ENCODE data around the gene SMIM38. TPM values are rescaled to one million over a fixed set of nuclear protein-coding genes. Genes with fewer than 3 reads are reported as not detected.

Gene SMIM38
- polyA plus RNA-seq, 1 donor, result 0.30 TPM

- no peak overlapping the region for H3K27ac ChIP-seq (ENCODE audit: low read length)
- 100% methylated on average over 1 of the region's 22 CpGs for WGBS (ENCODE audit: insufficient coverage, low lambda C conversion rate)
- H3K9me3 ChIP-seq (ENCODE audit: control insufficient read depth, low read depth, low read length), result peaks cover 7% of the 10 kb centered on the region
- no peak for DNase-seq
- H3K27me3 ChIP-seq (ENCODE audit: control insufficient read depth, insufficient read depth, low read length), result no peaks in the 10 kb centered on the region
- H3K4me1 ChIP-seq (ENCODE audit: control insufficient read depth, insufficient read depth, low read length), result peaks cover 5% of the 10 kb centered on the region
- no peaks in the 10 kb centered on the region for H3K36me3 ChIP-seq (ENCODE audit: control insufficient read depth, insufficient read depth, low read length)
- H3K4me3 ChIP-seq (ENCODE audit: low read length), result no peak overlapping the region
These were observed 41.9 kb upstream of the SMIM38 start for GRCh38 chr11:69113646-69114340.

GRCh38 chr11:69114362-69114761 lies 41.4 kb upstream of the SMIM38 start:
- H3K4me3 ChIP-seq (ENCODE audit: low read length), result no peak overlapping the region
- peaks cover 11% of the 10 kb centered on the region for H3K9me3 ChIP-seq (ENCODE audit: control insufficient read depth, low read depth, low read length)
- WGBS (ENCODE audit: insufficient coverage, low lambda C conversion rate), result no CpG with 5 or more reads among the region's 6 CpGs
- H3K27me3 ChIP-seq (ENCODE audit: control insufficient read depth, insufficient read depth, low read length), result no peaks in the 10 kb centered on the region
- no peaks in the 10 kb centered on the region for H3K36me3 ChIP-seq (ENCODE audit: control insufficient read depth, insufficient read depth, low read length)
- DNase-seq, result no peak
- H3K27ac ChIP-seq (ENCODE audit: low read length), result no peak overlapping the region
- peaks cover 5% of the 10 kb centered on the region for H3K4me1 ChIP-seq (ENCODE audit: control insufficient read depth, insufficient read depth, low read length)

- DNase-seq, result peak in 1 of 2 donors; percentile 19
These were observed 40.8 kb upstream of the SMIM38 start for GRCh38 chr11:69114811-69115523.

GRCh38 chr11:69115586-69116560 lies 39.9 kb upstream of the SMIM38 start:
- Histone ChIP-seq H3K36me3 (ENCODE audit: control insufficient read depth, insufficient read depth, low read length) (no peaks in the 10 kb centered on the region), H3K4me1 (ENCODE audit: control insufficient read depth, insufficient read depth, low read length) (peaks cover 5% of the 10 kb centered on the region), H3K27ac (ENCODE audit: low read length) (no peak overlapping the region), H3K4me3 (ENCODE audit: low read length) (no peak overlapping the region), H3K9me3 (ENCODE audit: control insufficient read depth, low read depth, low read length) (peaks cover 5% of the 10 kb centered on the region), H3K27me3 (ENCODE audit: control insufficient read depth, insufficient read depth, low read length) (no peaks in the 10 kb centered on the region)
- WGBS (ENCODE audit: insufficient coverage, low lambda C conversion rate), result no CpG with 5 or more reads among the region's 41 CpGs
- DNase-seq, result no peak

More at GRCh38 chr11:69114811-69115523, 40.8 kb upstream of the SMIM38 start:
- H3K27ac ChIP-seq (ENCODE audit: low read length), result no peak overlapping the region
- peaks cover 11% of the 10 kb centered on the region for H3K9me3 ChIP-seq (ENCODE audit: control insufficient read depth, low read depth, low read length)
- no peaks in the 10 kb centered on the region for H3K27me3 ChIP-seq (ENCODE audit: control insufficient read depth, insufficient read depth, low read length)
- H3K4me3 ChIP-seq (ENCODE audit: low read length), result no peak overlapping the region
- no peaks in the 10 kb centered on the region for H3K36me3 ChIP-seq (ENCODE audit: control insufficient read depth, insufficient read depth, low read length)
- WGBS (ENCODE audit: insufficient coverage, low lambda C conversion rate), result no CpG with 5 or more reads among the region's 21 CpGs
- H3K4me1 ChIP-seq (ENCODE audit: control insufficient read depth, insufficient read depth, low read length), result peaks cover 5% of the 10 kb centered on the region

DNA sequence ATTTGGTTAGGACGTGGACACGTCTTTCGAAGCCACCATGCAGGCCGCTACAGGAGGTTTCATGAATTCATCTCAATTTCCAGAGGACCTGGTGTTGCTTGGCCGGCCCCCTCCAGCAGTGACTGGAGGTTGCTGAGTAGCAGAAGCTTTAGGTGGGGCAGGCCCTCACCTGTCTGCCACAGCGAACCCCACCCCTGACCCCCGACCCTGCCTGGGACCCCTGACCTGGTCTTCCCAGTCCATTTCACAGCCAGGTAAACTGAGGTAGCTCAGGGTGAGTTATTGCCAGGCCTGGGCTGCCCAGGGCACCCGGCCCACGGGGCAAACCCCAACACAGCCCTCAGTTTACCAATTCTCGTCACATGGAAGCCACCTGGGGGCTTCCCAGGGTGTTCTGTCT lies 39.1 kb upstream of the SMIM38 start:
- Histone ChIP-seq H3K4me1 (ENCODE audit: control insufficient read depth, insufficient read depth, low read length) (peaks cover 5% of the 10 kb centered on the region), H3K27me3 (ENCODE audit: control insufficient read depth, insufficient read depth, low read length) (no peaks in the 10 kb centered on the region), H3K36me3 (ENCODE audit: control insufficient read depth, insufficient read depth, low read length) (no peaks in the 10 kb centered on the region), H3K9me3 (ENCODE audit: control insufficient read depth, low read depth, low read length) (peaks cover 4% of the 10 kb centered on the region), H3K27ac (ENCODE audit: low read length) (no peak overlapping the region), H3K4me3 (ENCODE audit: low read length) (no peak overlapping the region)
- WGBS (ENCODE audit: insufficient coverage, low lambda C conversion rate), result no CpG with 5 or more reads among the region's 10 CpGs
- DNase-seq, result no peak

GRCh38 chr11:69119190-69119589 lies 36.5 kb upstream of the SMIM38 start:
- no peaks in the 10 kb centered on the region for H3K36me3 ChIP-seq (ENCODE audit: control insufficient read depth, insufficient read depth, low read length)
- no CpG with 5 or more reads among the region's 2 CpGs for WGBS (ENCODE audit: insufficient coverage, low lambda C conversion rate)
- no peak overlapping the region for H3K4me3 ChIP-seq (ENCODE audit: low read length)
- H3K9me3 ChIP-seq (ENCODE audit: control insufficient read depth, low read depth, low read length), result peaks cover 4% of the 10 kb centered on the region
- no peaks in the 10 kb centered on the region for H3K27me3 ChIP-seq (ENCODE audit: control insufficient read depth, insufficient read depth, low read length)
- no peak overlapping the region for H3K27ac ChIP-seq (ENCODE audit: low read length)
- peaks cover 25% of the 10 kb centered on the region for H3K4me1 ChIP-seq (ENCODE audit: control insufficient read depth, insufficient read depth, low read length)
- no peak for DNase-seq

DNA sequence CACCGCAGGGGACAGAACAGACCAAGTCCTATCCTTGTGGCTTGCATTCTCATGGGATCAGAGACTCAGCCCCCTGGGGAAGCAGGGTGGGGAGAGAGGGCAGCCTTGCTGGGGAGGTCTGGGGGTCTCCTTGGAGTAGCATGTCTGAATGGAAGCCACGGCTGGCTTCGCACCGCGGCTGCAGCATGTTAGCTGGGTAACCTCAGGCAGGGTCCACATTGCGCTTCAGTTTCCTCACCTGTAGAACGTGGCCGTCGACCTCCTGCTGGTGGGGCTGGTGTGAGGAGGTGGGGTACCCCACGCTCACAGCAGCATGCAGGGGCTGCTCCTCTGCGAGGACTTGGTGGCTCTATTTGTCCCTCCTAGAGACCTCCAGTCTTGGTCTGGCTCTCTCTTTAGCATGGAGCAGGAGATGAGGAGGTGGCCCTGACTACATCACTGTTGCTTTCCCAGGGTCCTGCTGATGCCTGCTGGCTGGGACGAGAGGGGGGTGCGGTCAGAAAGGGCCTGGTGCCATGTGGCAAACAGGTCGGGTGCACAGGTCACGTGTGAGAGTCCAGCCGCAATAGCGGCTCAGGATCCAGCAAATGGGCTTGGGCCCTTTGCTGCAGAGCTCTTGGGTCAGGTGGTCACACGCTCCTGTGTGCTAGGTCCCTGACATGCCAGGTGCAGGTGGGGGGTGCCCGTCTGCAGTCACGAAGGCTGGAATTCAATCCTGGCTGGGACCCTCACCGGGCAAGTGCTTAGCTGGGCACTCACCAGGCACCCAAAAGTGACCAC lies 35.4 kb upstream of the SMIM38 start:
- Histone ChIP-seq H3K36me3 (ENCODE audit: control insufficient read depth, insufficient read depth, low read length) (no peaks in the 10 kb centered on the region), H3K4me3 (ENCODE audit: low read length) (no peak overlapping the region), H3K4me1 (ENCODE audit: control insufficient read depth, insufficient read depth, low read length) (peaks cover 24% of the 10 kb centered on the region), H3K27me3 (ENCODE audit: control insufficient read depth, insufficient read depth, low read length) (no peaks in the 10 kb centered on the region), H3K9me3 (ENCODE audit: control insufficient read depth, low read depth, low read length) (peaks cover 4% of the 10 kb centered on the region), H3K27ac (ENCODE audit: low read length) (no peak overlapping the region)
- no peak for DNase-seq
- WGBS (ENCODE audit: insufficient coverage, low lambda C conversion rate), result no CpG with 5 or more reads among the region's 21 CpGs

DNA sequence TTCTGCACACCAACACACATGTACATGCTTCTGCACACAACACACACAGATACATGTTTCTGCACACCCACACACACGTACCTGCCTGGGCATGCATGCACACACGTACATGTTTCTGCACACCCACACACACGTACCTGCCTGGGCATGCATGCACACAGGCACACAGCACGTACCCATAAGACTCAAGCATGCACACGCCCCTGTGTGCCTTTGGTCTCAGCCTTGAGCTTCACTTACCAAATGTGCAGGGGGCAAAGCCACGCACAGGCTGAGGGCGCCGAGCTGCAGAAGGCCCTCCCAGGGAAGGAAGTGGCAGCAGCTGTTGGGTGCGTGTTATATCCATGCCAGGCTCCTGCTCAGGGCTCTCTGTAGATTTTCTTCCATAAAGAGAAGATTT lies 34.7 kb upstream of the SMIM38 start:
- Histone ChIP-seq H3K4me1 (ENCODE audit: control insufficient read depth, insufficient read depth, low read length) (peaks cover 20% of the 10 kb centered on the region), H3K36me3 (ENCODE audit: control insufficient read depth, insufficient read depth, low read length) (no peaks in the 10 kb centered on the region), H3K9me3 (ENCODE audit: control insufficient read depth, low read depth, low read length) (peaks cover 4% of the 10 kb centered on the region), H3K27me3 (ENCODE audit: control insufficient read depth, insufficient read depth, low read length) (no peaks in the 10 kb centered on the region), H3K27ac (ENCODE audit: low read length) (no peak overlapping the region), H3K4me3 (ENCODE audit: low read length) (no peak overlapping the region)
- WGBS (ENCODE audit: insufficient coverage, low lambda C conversion rate), result no CpG with 5 or more reads among the region's 9 CpGs
- DNase-seq, result no peak

- peaks cover 4% of the 10 kb centered on the region for H3K9me3 ChIP-seq (ENCODE audit: control insufficient read depth, low read depth, low read length)
- H3K4me1 ChIP-seq (ENCODE audit: control insufficient read depth, insufficient read depth, low read length), result peaks cover 20% of the 10 kb centered on the region
- H3K4me3 ChIP-seq (ENCODE audit: low read length), result no peak overlapping the region
- no peak overlapping the region for H3K27ac ChIP-seq (ENCODE audit: low read length)
- H3K27me3 ChIP-seq (ENCODE audit: control insufficient read depth, insufficient read depth, low read length), result no peaks in the 10 kb centered on the region
- no peak for DNase-seq
- WGBS (ENCODE audit: insufficient coverage, low lambda C conversion rate), result no CpG with 5 or more reads among the region's 19 CpGs
- H3K36me3 ChIP-seq (ENCODE audit: control insufficient read depth, insufficient read depth, low read length), result no peaks in the 10 kb centered on the region
These were observed 34.0 kb upstream of the SMIM38 start for GRCh38 chr11:69121621-69122325.

Measured in large intestine (tissue), 3 donors.